A204.1 (cell line): Measurements from ENCODE around the gene STPG4.

Source experiments
- FAIRE-seq: peaks from 2 replicates; lab custom pipeline; 2012; peaks lifted over from hg19 to GRCh38; lab: Jason Lieb, UNC

Gene STPG4

DNA sequence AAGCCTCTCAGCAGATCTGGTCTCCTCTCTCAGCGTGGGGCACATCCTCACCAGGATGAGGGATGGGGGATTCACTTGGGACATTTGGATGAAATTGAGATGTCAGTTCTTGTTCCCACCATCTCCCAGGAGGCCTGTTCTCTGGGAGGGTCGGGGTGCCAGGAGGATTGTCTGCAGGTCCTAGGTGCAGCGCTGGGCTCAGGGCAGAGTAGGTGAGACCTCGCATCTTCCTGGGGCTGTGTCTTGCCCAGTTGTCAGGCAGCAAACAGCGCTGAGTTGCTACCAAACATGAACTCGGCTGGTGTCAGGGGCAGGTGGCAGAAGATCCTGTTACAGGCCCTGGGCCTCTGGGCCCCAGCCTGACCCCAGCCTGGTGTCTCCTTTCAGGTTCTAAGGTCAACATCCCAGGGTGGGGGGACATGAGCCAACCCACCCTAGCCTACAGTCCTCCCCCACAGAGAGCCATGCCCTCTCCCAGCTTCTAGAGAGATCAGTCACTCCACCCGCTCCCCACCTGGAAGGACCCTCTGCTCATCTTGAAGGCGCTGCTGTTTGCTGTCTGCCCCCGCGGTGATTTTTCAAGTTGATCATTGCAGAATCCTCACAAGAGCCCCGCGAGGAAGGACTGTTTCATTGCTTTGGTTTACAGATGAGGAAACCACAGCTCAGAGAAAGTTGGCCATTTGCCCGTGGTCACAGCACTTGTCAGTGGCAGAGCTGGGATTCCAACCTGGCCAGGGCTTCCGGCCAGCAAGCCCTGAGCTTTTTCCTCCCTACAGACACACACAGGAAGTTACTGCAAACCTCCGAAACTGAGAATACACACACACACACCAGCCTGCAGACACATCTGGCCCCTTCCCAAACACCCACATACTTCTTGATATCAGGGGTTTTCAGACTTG is 83.9 kb downstream of the STPG4 start:
- FAIRE-seq = no peak

DNA sequence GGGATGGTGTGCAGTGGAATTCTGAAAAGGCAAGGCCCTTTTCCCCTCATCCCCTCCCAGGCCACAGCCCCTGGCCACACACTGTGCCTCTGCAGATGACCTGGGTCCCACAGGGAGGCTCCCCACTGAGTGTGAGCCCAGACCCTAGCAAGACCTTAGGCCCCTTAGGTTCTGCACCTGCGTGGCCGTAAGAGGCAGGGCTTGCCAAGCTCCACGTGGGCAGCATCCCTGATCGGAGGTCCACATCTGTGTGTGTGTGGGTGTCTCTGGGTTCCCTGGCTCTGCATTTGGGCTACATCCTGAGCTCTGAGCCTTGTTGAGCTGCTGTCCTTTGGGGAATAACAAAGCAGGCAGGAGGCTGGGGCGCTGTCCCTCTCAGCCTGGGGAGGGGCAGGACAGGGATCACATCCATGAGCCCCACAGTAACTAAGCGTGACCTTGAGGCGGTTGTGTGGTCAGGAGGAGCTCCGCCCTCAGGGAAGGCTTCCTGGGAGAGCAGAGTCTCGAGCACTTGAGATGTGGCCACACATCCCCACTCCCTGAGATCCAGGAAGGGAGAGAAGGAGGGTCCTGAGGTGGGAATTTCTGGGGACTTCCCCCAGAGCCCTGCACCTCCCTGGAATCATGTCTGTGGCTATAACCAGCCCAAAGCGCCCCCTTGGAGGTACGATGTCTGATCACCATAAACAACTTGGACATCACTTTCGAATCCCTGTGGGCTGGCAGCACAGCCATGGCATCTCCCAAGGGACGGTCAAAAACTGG is 84.8 kb downstream of the STPG4 start:
- no peak for FAIRE-seq

DNA sequence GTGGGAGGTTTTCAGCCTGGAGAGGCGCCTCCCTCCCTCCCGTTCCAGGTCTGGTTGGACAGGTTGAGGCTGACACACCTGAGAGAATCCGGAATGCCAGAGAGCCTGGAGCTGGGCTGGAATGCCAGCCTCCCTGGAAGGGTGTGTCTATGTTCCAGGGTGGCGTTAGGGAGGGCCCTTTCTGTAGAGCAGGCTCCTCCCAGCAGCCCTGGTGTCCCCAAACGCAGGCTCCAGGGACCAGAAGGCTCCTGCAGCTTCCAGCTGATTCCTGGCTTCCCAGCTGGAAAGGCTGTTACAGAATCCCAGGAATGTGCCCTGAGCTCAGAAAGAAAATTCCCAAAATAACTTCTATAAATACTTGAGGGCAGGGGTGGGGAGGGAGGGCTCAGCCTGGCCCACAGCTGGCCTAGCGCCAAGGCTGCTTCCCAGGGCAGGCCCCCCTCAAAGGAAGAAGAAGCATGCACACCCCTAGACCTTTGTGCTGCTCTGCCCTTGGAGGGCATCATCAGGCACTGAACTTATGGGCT is 85.4 kb downstream of the STPG4 start:
- no peak for FAIRE-seq

DNA sequence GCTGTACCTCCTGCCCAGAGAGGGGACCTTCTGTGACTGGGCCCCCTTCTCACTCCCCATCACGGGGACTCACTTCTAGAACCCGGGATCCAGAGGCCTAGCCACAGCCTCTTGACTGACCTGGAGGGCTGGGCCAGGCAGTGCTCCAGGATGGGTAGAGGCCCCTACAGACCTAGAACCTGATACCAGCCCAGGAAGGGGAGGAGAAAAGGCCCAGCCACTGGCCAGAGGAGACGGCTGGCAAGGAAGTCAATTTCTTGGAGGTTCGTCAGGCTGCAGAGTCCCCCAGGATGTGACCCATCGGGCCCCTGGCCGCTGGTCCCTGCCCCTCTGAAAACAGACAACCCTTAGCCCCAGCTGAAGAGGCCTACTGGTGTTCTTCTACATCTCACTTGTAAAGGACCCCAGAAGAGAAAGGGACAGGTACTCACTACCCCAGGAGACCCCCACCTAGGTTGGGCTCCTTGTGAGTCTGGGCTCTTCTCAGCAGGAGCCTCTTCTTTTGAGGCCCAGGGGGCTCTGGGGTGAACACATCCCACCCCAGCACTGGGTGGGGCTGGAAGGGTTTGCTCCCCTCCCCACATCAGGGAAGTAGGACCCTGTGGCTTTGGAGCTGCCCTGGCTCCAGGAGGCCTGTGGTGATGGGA is 86.0 kb downstream of the STPG4 start:
- FAIRE-seq = no peak

DNA sequence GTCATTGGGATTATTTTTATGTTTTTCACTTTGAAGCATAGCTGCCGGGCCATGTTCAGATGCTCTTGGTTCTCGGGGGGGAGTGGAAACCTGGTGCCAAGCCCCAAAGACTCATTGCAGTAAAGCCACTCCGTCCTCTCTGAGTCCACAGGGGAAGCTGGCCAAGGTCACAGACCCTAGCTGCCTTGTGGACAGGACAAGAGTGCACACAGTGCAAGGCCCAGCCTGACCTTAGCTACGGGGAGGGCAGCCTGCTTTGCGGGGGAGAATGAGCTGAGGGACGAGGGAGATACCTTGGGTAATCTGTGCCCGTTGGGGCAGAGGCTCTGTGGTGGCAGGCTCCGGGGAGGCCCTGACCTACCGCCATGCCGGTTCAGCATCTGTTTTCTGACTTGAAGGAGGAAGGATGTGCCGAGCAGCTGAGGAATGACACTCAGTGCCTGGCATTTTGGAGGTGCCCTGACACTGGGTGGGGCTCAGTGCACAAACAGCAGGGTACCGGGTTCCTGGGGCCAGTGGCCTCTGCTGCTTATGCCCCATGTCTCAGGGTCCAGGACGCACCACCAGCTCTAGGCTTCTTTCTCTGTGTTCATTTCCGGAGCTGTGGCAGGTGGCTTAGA is 87.2 kb downstream of the STPG4 start:
- no peak for FAIRE-seq

DNA sequence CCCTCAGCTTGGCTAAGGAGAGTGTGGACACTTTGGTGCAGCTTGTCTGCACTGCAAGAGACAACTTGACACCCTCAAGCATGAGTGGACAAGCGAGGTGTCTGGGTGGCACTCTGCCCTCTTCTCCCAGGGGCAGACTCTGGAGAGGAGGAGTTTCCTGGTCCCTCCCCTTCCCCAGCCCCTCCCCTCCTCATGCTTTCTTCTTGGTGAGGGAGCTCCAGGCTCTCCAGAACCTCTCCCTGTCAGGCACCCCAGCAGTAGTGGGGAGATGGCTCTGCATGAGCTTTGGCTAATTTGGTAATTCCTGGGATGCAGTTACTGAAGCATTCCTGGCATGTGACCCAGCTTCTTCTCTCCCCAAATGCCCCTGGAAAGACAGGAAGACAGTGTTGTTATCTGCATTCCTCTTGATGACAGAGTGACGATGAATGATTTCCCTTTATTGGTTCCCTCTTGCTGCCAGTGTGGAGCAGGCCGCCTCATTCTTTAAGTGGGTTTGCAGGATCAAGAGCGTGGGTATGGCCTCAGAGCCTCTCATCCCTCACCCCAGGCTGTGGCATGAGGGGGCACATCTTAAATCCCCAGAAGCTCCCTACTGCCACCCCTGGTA is 89.2 kb downstream of the STPG4 start:
- no peak for FAIRE-seq

DNA sequence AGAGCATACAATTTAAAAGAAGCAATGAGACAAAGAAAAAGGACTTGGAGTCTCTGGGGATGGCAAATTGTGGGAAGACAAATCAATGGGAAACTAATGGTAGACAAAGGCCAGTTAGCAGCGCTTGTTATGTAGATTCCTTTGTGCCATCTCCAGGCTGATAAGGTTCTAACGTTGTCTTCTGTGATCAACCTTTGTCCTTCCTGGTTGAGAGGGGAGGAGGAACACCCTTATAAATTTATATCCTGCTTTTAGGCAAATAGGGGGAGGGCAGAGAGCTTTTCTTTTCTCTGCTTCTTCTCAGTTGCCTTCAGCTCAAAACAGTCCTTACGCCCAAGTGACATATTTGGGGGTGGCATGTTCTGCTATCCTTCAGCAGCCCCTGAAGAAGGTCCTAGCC is 89.8 kb downstream of the STPG4 start:
- FAIRE-seq = no peak

DNA sequence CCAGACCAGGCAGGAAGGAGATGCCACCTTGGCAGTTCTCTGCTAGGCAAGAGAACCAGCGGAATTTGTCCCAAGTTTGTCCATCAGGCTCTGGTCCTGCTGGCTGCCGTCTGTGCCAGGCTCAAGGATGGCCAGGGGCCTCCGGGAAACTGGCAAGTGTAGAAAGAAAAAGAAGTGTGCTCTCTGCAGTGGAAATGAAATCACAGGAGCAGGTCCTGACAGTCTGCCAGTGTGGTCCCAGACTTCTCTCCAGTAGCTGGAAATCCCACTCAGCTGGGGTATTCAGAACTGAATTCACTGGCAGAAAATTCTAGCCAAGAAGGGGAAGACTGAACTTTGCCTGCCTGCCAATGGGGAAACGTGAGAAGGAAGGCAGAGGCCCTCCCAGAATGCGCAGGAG is 91.0 kb downstream of the STPG4 start:
- FAIRE-seq = no peak

DNA sequence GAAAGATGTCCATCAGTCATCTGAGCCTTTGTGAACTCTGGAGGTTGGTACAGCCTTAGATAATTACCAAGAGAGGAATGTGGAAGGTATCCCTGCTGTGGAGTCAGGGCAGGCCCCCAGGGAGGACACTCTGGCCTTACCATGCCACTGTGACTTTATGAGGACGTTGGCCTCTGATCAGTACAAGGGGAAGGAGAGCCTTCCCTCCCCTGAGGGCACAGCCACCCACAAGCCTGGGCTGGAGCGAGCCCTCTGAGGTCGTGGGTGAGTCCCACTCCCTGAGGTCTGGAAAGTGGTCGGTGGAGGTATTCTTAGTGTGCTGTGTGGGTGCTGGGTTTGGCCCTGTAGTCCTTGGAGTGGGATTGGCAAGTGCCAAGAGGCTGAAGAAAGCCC is 91.6 kb downstream of the STPG4 start:
- no peak for FAIRE-seq

DNA sequence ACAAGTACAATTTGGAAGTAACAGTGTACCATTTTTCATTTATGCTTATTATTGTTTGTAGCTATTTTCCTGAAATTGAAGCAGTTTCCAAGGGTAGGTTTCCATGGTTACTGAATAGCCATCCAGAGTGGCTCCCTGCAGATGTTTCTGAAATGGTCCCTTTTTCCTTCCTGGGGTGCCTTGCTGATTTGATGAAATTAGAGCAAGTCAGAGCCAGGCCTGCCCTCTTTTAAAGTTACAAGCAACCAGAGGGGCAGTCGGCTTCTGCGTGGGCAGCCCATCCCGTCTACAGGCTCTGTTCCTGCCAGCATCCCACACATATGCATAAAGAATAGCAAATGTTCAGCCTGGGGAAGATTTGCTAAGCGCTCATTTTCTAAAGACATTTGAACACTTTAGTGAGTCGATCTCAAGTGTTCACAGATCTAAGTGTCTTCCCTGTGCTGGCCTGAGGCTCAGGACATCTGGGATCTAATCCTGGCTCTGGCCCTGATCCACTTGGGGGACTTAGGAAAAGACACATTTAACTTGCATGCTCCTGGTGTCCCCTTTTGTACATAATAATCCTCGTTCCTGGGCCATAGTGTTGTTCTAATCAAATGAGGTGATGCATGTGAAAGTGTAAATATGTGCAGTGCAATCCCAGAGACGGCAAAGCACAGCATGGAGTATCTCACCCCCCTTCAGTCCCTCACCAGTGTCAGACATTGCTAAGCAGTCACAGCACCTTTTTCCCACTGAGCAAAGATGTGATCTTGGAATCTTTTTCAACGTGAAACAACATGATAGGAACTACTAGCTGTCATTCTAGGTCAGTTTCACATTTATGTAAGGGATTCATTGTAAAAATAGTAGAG is 92.2 kb downstream of the STPG4 start:
- no peak for FAIRE-seq

DNA sequence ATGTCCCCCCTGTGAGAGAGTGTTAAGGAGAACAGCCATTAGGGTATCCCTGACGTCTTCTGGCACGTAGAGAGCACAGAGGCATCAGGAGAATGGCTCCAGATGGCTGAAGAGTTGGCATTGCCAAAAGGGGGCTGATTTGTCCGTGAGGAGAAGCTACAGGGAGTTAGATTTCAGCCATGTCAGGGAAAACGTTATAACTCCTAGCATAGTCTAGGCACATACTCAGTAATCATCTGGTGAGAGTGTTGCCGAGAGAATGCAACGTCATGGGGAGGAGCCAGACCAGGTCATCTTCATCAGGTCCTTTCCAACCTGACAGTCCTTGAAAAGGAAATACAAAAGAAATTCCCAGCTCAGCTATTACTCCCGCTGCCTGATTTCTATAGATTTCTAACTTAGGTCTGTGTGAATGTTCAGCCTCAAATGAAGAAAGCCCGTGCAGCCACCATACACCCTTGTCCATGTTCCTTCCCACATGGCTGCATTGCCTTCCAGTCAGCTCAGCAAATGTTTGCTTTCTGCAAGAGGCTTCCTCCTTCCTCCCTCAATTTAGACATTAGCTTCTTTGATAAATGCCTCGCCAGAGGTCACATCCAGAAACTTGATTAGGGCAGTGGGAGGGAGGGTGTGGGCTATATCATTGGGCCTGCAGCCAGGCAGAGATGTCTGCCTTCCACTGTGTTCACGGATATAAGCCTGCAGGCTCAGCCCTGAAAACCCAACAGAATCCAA is 93.0 kb downstream of the STPG4 start:
- FAIRE-seq = no peak

DNA sequence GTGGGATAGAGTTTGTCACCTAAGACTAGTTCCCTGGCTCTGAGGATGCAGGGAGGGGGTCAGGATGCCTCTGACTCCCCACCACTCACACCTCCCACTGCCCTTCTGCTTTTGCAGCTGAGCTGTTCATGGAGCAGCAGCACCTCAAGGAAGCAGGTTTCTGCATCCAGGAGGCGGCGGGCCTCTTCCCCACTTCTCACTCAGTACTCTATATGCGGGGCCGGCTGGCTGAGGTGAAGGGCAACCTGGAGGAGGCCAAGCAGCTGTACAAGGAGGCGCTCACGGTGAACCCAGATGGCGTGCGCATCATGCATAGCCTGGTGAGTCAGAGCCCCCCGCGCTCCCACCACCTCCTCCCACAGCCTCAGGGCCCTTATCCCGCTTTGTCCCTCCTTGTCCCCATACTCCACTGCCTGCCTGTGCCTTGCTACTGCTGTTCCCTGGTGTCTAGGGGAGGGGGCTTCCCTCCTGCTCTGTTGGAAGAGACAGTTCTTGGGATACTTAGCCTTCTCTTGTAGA is 94.4 kb downstream of the STPG4 start:
- FAIRE-seq = no peak

DNA sequence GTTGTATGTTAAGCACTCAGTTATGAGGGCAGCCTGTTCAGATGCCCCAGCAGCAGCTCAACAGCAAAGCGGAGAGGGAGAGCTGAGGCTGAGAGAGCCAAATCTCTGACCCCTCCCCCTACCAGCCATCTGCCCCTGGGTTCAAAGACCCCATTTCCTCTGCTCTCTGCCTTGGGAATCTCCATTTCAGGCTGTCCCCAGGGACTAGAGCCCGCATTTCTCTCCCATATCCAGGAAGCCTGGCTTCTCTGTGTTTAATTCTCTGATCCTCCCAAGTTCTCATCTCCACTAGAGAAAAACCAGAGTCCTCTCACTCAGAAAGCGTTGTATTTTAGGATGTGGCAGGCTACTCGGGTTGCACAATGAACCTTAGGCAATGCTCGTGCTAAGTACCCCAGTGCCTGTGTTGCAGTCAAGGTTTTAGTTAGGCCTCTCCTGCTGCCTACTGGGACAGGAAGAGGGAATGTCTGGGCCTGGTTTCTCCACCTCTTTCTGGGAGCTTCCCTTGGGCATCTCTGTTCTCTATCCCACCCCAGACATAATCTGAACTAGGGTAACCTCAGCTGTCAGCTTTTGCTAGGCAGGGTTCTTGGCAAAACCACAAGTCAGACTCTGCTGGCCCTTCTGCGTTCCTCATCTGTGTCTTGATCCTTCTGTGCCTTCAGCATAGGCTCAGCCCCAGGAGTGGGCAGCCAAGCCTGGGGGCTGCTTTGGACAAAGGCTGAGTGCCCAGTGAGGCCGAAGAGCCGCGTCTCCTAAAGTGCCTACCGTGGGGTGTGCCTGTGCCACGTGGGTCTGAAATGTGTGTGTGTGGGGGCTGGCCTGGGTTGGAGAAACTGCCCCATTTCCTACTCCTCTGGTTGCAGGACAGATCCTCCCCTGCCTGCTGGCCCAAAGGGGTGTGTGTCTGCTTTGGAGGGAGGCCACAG is 96.8 kb downstream of the STPG4 start:
- FAIRE-seq = no peak

DNA sequence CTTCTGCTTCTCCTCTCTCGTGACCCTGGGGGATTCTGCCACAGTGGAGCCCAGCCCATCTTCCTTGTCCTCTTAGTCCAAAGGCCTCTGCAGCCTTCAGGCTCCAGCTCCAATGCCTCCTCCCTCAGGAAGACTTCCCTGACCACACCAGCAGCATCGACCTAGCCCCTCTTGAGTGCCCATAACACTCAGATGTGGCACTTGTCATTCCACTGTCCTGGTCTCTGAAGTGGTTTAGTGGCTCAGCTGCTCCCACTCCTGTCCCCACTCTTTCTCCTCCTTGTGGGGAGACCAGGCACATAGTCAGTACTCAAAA is 97.5 kb downstream of the STPG4 start:
- FAIRE-seq = no peak

DNA sequence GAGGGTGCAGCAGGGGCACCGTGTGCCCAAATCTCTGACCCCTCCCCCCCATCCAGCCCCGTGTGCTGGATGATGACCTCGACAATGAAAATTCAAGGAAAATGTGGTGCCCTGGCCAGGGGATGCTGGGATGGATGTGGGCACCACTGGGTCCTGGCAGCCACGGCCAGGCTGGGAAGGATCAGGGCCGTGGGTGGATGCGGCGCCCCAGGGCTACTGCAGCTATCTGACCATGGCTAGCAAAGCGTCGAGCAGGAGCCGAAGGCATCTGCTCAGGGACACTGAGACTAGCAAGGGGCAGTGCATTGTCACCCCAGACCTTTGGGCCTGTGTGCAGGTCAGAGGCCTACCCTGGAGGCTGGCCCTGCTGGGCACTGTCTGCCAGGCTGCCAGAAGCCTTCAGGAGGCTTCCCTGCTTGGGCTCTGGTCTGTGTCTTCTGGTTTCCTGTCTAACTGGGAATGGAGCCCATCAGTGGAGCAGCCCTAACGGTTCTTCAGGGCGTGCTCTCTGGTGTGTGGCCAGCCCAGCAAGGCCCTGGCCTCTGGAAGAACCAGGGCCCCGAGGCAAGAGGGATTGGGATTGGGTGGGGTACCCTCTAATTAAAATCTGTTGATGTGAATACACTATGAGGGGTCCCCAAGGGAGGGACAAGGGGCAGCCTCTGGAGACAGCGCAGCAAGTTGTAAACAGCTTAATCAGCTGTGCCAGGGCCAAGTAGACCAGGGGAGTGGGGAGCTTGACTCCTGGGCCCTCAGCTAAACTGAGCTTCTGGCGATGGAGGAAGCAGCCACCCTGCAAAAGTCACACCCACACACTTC is 98.0 kb downstream of the STPG4 start:
- FAIRE-seq = no peak

DNA sequence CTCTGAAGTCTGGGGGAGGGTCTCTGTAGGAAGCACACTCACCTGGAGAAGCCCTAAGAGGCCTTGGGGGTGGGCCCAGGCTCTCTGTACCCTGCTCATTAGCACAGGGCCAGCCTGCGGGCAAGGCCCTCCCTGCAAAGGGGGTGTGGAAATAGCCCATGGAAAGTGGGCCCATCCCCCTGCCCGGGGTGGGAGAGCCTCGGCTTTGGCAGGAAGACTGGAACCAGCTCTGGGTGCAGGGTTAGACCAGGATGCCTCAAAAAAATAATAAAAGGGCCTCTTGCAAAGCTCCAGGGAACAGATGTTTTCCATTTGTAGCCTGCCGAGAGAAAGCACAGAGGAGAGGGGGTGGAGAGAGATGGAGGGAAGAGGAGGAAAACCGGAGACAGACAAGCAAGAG is 98.7 kb downstream of the STPG4 start:
- FAIRE-seq = no peak

DNA sequence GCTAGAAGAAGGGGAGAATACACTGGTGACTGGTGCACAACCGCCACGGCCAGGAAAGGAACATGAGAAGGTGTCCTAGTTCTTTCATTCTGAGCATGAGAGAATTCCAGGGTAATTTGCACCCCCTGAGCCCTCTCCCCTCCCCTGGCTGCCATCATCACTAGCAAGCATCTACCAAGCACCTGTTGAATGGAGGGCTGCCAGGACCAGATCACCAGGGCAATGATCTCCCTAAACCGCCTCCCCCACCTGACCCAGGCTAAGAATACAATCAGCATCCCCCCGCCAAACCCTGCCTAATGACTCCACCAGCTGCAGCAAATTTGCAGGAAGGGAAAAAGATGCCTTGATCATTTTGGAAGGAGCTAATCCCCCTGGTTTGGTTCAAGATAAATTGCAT is 100.2 kb downstream of the STPG4 start:
- FAIRE-seq = no peak

DNA sequence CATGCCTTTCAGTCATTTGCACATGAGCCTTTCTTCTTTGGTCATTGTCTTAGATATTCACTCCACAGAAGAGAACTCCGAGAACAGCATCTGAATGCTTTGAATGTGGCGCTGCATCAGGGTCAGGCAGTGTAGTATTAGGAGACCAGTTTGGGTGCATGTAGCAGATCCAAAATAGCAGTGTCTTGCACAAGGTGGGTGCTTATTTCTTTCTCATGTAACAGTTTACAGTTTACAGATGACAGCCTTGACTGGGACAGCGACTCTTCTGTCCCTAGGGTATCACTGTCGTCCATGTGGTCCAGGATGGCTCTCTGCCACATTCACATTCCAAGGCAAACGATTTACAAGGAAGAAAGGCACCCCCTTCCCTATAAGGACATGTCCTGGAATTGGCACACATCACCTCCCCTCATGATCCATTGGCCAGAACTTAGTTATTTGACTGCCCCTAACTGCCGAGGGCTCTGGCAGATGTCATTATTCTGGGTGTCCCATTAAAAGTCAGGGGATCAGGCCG is 101.0 kb downstream of the STPG4 start:
- FAIRE-seq = no peak
